Stimulated activated CD4-positive, alpha-beta T cell treated with anti-CD3 and anti-CD28 coated beads, Interleukin-4, amount 100 ng/mL, for 24 hours (primary cell): Measurements from ENCODE around the gene CHRNA1.
A peak's percentile ranks its signal among the peaks of the same experiment; 100 is the strongest.

Source experiments
- DNase-seq: peaks from one replicate; pipeline ENCODE4 v3.0.0-alpha.2; 2020

The CHRNA1 gene

DNA sequence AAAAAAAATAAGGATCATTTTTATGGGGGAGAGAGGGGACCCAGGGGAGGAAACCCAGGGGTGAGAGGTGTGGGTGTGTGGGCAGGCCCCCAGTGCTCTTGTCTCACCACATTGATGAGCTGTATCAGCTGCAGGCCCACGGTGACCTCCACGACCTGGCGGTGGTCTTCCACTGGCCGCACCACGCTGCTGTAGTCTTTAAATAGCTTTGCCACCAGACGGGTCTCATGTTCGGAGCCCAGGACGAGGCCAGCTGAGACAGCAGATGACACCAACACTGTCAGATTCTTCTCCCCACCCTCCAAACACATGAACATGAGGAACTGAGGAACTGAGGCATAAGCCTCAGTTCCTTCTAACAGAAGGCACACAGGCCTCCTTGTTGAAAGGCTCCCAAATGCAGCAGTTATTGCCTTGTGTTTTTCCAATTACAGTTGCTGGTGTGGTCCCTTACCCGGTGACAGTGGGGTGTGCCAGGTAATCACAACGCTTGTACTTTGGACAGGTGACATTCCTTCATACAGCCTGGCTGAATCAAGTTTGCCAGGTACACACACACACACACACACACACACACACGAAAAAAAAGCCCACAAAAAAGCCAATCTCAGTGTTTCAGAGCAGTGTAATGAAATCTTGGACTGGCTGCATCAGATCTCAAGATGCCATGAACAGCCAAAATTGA is 4.7 kb downstream of the CHRNA1 start:
- no peak for DNase-seq

DNA sequence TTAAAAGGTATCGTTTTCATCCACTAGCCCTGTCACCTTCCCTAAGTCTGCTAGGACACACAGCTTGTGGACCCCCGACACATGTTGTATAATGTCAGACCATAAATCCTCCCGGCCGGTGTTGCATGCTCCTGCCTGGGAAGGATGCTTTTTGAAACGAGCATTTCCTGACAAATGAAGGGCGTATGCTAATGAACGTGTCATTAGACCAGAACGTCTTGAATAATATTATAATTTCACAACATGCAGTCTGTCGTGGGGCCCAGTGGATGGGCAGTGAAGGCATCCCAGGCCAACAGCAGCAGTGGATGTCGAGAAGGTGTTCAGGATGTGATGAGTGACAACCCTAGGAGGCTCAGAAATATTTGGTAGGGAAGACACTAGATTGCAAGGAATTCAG is 7.5 kb downstream of the CHRNA1 start:
- DNase-seq = no peak

- peak; percentile 14 for DNase-seq
These were observed 11.1 kb downstream of the CHRNA1 start for GRCh38 chr2:174753038-174753633.

DNA sequence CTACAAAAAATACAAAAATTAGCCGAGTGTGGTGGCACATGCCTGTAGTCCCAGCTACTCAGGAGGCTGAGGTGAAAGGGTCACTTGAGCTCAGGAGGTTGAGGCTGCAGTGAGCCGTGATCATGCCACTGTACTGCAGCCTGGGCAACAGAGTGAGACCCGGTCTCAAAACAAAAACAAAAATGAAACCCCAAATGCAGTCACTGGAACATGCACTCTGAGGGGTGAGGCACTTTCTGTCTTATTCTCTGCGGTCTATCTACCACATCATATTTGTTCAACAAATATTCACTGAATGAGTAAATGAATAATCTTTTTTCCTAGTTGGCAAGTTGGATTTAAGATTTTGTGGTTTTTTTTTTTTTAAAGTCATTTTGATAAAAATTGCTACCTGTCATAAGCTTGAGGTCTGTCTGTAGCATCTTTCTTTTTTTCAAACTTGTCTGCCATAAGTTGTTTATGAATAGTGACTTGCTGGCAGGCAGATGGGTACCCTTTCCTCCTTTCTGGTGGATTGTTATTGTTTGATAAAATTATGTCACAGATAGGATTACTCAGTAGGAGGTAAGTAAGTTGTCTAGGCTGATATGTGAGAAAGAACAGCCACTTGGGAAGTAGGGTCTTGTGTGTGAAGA is 11.8 kb downstream of the CHRNA1 start:
- DNase-seq = peak; percentile 29

DNA sequence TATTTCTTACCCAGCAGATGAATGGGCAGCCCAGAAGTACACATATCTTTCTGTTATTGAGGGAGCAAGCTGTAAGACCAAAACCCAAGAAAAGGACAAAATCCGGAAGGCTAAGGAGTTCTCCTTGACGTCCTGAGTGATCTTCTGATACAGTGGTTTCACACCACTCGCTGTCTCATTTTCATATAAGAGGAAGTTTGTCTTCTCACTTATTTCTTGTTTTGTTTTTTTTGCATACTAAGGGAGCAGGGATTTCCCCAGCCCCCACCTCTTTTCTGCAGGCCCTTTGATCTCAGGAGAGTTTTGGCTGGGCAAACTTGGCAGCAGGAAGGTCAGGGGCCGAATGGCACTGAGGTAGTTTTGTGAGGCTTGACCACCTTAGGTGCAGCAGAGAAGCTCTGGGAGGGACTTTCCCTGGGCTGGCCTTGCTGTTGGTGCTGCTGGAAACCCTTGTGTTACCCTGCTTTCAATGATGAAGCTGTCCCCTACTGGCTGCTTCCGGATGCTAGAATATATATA is 13.3 kb downstream of the CHRNA1 start:
- peak; percentile 52 for DNase-seq

DNA sequence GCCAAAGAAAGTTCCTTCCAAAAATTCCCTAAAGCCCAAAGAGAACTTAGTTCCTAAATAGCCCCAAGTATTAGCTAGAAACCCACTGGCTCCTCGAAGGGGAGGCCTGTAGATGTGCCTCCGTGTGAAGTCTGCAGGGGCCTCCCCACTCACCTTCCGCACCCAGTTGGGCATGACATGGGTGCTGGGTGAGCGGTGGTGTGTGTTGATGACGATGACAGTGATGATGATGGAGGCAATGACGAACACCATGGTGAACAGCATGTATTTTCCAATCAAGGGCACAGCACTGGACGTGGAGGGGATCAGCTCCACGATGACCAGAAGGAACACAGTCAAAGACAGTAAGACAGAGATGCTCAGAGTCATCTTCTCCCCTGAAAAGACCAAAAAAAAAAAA is 14.5 kb downstream of the CHRNA1 start:
- DNase-seq = no peak

- DNase-seq = peak; percentile 80
These were observed 15.3 kb downstream of the CHRNA1 start for GRCh38 chr2:174748948-174749347.

GRCh38 chr2:174745142-174745541 is 19.1 kb downstream of the CHRNA1 start:
- no peak for DNase-seq

DNA sequence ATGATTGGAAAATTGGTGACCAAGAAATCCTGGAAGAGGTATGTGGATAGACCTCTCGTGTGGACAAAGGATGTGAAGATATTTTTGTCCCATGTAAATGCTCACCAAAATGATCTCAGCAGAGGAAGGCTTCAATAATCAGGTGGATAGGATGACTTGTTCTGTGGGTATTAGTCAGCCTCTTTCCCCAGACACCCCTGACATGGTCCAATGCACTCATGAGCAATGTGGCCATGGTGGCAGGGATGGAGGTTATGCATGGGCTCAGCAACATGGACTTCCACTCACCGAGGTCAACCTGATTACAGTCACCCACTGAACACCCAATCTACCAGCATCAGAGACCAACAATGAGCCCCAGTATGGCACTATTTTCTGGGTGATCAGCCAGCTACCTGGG is 20.2 kb downstream of the CHRNA1 start:
- no peak for DNase-seq

DNA sequence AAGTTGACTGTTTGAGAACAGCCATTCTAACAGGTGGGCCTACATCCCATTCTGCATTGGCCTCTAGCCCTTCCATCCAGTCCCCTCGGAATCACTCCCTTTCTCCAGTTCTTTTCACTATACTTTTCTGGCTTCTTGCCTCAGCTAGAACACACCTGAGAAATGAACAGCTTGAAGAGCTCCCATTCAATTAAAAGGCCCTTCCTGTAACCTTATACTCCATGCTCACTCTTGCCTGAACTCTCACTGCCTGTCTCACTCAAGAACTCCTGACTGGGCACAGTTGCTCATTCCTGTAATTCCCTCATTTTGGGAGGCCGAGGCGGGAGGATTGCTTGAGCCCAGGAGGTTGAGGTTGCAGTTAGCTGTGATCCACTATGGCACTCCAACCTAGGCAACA is 23.6 kb downstream of the CHRNA1 start:
- DNase-seq = no peak

DNA sequence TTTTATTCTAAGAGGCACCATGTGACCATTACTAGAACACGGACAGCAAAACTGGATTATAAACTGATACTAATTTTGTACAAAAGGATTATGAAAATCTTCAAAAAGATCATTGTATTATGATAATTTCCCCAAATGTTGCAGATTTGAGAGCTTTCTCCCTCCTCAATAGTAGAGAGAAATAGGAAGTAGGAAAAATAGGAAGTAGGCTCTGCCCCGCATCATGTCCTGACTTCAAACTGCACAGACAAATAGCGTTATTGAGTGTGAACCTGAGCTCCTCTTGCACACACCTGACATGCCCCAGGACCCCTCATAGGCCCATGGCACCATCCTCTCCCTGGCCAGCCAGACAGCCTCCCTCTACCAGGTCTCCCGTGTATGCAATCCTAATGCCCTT is 25.4 kb downstream of the CHRNA1 start:
- DNase-seq = no peak

- DNase-seq = no peak
These were observed 32.7 kb downstream of the CHRNA1 start for GRCh38 chr2:174731546-174731945.

DNA sequence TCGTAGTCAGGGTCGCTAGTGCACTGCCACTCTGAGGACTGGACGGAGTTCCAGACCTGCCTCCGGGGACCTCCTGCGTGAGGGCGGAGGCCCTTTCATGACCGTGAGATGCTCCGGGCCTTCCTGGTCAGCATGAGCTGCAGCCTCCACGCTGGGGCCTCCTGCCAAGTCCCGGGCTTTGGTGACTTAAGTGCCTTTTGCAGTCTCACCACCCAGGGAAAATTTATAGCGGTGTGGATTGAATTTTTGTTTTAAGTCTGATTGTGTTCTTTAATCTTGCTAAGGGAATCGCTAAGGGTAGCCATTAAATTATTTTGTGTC is 33.6 kb downstream of the CHRNA1 start:
- no peak for DNase-seq

DNA sequence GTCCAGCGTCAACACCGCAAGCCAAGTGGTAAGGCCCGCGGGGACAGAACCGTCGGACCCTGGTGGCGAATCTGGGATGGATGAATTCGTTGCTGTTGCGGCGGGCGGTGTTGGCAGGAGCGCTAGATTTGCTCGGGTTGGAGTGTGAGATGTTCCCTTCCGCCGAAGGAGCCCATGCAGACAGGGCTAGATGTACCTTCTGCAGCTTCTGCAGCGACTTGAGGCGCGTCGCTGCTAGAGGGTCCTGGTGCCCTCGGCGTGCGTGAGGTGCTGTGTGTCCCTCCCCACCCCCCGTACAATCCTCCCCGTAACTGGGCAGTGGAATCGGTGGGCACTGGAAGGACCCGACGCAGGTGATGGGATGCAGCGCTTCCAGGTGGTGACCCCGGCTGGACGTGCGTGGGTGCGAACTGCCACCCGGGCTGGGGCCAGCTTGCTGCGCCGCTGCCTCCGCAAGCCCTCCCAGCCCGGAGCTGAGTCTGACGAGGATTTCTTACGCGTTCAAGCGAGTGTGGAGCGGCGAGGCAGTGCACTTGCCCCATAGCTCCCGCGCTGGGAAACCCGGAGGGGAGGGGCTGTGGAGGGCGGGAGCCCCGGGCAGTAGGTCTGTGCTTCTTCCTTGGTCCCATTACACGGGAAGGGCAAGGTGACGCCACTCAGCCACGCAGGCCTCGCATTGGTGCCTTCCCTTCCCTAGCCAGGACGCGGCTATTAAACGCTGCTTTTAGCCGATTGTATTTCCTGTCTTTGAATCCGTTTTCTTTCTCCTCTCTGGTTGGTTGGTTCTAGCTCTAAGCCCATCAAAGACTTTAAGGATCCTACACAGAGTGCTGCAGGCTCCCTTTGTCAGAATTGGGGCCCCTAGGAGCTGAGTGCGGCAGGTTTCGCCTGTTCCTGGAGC is 34.2 kb downstream of the CHRNA1 start:
- DNase-seq = peak; percentile 61

DNA sequence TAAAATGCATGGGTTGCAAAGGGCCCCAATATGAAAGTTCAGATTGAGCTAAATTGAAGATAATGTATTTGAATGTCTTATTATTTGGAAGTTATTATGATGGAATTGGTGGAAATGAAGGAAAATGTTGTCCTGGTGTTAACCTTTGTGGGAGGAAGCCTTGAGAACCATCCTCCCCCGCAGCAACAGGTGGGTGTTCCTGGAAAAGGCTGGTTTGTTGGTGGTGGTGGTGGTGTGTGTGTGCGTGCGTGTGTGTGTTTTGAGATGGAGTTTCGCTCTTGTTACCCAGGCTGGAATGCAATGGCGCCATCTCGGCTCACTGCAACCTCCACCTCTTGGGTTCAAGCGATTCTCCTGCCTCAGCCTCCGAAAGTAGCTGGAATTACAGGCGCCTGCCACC is 36.2 kb downstream of the CHRNA1 start:
- DNase-seq = no peak

DNA sequence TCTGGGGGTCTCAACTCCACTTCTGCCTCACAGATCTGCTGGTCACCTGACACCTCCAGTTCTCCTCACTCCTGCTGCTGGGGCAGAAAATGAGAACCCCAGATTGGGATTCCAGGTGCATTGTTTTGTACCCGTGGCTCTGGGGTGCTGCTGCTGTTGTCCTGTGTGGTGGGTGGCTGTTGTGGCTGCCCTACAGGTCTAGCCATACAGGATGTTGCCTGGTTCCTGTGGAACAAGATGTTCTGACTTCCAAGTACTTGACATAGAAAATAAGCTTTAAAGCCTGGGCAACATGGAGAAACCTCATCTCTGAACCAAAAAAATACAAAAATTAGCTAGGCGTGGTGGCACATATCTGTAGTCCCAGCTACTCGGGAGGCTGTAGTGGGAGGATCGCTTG is 38.1 kb downstream of the CHRNA1 start:
- no peak for DNase-seq

GRCh38 chr2:174722942-174723592 is 41.2 kb downstream of the CHRNA1 start:
- no peak for DNase-seq

GRCh38 chr2:174719016-174719415 is 45.3 kb downstream of the CHRNA1 start:
- DNase-seq = no peak

DNA sequence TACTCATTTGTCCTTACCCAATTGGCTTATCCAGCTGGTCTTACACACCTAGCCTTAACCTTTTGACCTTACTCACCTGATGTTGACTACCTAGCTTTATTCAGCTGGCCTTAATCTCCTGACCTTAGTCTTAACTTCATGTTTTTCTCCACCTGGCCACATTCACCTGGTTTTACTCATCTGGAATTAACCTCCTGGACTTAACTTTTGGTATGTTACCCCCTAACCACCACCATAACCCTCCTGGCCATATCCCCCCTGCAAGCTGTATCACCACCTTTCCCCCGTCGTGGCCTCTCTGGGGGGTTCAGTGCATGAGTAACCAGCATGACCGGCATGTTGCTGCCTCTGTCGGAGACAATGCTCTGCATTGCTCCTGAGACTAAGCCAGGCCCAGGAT is 45.7 kb downstream of the CHRNA1 start:
- DNase-seq = no peak

GRCh38 chr2:174717916-174718315 is 46.4 kb downstream of the CHRNA1 start:
- DNase-seq = no peak

DNA sequence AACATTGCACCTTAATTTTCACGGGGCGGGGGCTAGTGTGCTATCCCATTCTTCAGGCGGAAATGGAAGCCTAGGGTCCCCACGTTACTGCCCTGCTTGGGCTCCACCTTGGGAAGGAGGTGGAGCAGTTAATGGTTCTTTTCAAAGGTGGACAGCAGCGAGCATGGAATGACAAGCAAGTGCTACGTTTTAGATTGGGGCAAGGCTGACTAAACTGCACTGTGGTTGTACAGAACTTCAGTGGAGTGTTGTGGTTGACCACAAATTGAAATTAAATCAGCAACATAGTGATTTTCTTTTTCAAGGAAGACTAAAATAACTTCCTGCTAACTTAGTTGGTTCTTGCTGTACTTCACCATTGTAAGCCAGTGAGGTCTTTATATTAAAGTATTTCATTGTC is 47.0 kb downstream of the CHRNA1 start:
- peak; percentile 43 for DNase-seq

- no peak for DNase-seq
These were observed 47.5 kb downstream of the CHRNA1 start for GRCh38 chr2:174716785-174717184.

DNA sequence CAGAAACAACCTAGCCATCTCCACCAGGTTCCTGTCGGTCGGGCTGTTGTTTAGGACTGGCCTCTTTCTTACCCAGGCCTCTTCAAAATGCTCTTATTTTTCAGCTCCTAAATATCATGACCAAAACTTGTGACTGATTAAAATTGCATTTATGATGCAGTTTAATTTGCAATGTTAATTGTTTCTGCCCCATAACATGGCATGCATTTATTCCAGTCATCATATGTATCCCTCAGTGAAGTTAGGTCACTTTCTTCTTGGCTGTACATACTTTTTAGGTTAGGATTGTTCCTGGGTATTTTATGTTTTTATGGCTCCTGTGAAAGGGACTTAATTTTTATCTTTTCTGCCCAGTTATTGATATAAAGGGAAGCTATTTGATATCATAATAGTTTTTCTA is 50.6 kb downstream of the CHRNA1 start:
- DNase-seq = no peak
